GM12878 (cell line): ENCODE data around the gene CERKL. TPM values are rescaled to one million over a fixed set of nuclear protein-coding genes. Genes with fewer than 3 reads are reported as not detected.

Experiments
- ATAC-seq: fragments of 200-7000 bp; cut with Tn5 transposase; 3 replicates; pipeline ENCODE4 v1.9.1; 2020; ENCODE audit warnings: mild to moderate bottlenecking, moderate library complexity
- BruUV-seq: library from RNA; stranded (reverse); fragments of 400-500 nt; replicated peaks from 2 replicates; lab custom pipeline; 2021; lab: Mats Ljungman, UMichigan
- CTCF ChIA-PET: fragments of 300-600 bp; sonication (Branson Sonifier 250); formaldehyde crosslinking; extraction: SDS; loops from one replicate; lab custom pipeline; 2021; ENCODE audit warnings: inconsistent platforms; lab: Yijun Ruan, JAX
- POLR2A ChIA-PET: fragments of 350-600 bp; formaldehyde crosslinking; extraction: SDS; loops from one replicate; lab custom pipeline; 2021; ENCODE audit warnings: inconsistent platforms; lab: Charles Lee
- RAD21 ChIA-PET: fragments of 300-600 bp; sonication (Branson Sonifier 250); formaldehyde crosslinking; loops from one replicate; lab custom pipeline; 2023; ENCODE audit warnings: antibody characterized with exemption; ENCODE audit not compliant: unreplicated experiment; lab: Charles Lee
- SMC1A ChIA-PET: fragments of 300-600 bp; sonication (Branson Sonifier 250); formaldehyde crosslinking; loops from one replicate; lab custom pipeline; 2023; ENCODE audit not compliant: unreplicated experiment, uncharacterized antibody; lab: Charles Lee
- DNase-seq: peaks from one replicate; pipeline ENCODE4 v3.0.0-alpha.2; 2011; ENCODE audit warnings: low read depth, low spot score
- FAIRE-seq: peaks from 3 replicates; lab custom pipeline; 2011; peaks lifted over from hg19 to GRCh38; lab: Jason Lieb, UNC
- H2AFZ ChIP-seq: 2 replicates; pipeline ENCODE4 v1.6.0; 2011; ENCODE audit warnings: low read depth, low read length, control low read depth; ENCODE audit not compliant: control insufficient read depth
- H3K27ac ChIP-seq: 2 replicates; pipeline ENCODE4 v1.5.1; 2011; ENCODE audit warnings: control low read depth; ENCODE audit not compliant: control insufficient read depth, insufficient read depth
- H3K27me3 ChIP-seq, 2 experiments: replicated peaks in 1 of 2; 2 replicates each; pipeline versions ENCODE4 v1.6.0 to v1.6.1; 2011; ENCODE audit warnings: low read length in 1 of 2; ENCODE audit not compliant: control insufficient read depth in 2 of 2, insufficient read depth in 2 of 2
- H3K36me3 ChIP-seq, 2 experiments: 2 replicates each; pipeline ENCODE4 v1.5.1; 2011; ENCODE audit warnings: low read length in 1 of 2; ENCODE audit not compliant: control insufficient read depth in 2 of 2, insufficient read depth in 2 of 2
- H3K4me1 ChIP-seq: 2 replicates; pipeline ENCODE4 v1.6.1; 2011; ENCODE audit warnings: mild to moderate bottlenecking, low read length, moderate library complexity, mixed read lengths; ENCODE audit not compliant: control insufficient read depth, insufficient read depth
- H3K4me2 ChIP-seq: 2 replicates; pipeline ENCODE4 v1.6.0; 2011; ENCODE audit warnings: control low read depth; ENCODE audit not compliant: control insufficient read depth, insufficient read depth
- H3K4me3 ChIP-seq: fragments of 200-600 bp; sonication (generic); 2 replicates; pipeline ENCODE4 v1.5.1; 2016
- H3K79me2 ChIP-seq: 2 replicates; pipeline ENCODE4 v1.6.0; 2011; ENCODE audit warnings: low read length; ENCODE audit not compliant: control insufficient read depth, insufficient read depth
- H3K9ac ChIP-seq: 2 replicates; pipeline ENCODE4 v1.8.0; 2011; ENCODE audit warnings: low read length, control low read depth, mixed read lengths; ENCODE audit not compliant: control insufficient read depth, insufficient read depth
- H3K9me3 ChIP-seq: replicated peaks from 3 replicates; pipeline ENCODE4 v1.5.1; 2011; ENCODE audit warnings: mild to moderate bottlenecking, low read length; ENCODE audit not compliant: control insufficient read depth, insufficient read depth
- H4K20me1 ChIP-seq: 2 replicates; pipeline ENCODE4 v1.6.0; 2011; ENCODE audit not compliant: control insufficient read depth, insufficient read depth
- ATF2 ChIP-seq: IDR thresholded peaks from 2 replicates; pipeline ENCODE4 v1.6.1; 2012; ENCODE audit warnings: low read length, inconsistent platforms
- ATF7 ChIP-seq: fragments of 450-650 bp; IDR thresholded peaks from 2 replicates; pipeline ENCODE4 v1.6.1; 2016; ENCODE audit warnings: low read depth, mild to moderate bottlenecking
- CEBPB ChIP-seq, 2 experiments: fragments of 150-350 bp in 1 of 2; IDR thresholded peaks; 2 replicates each; pipeline ENCODE4 v1.6.1; 2012 to 2014; ENCODE audit warnings: low read depth in 2 of 2, low read length in 2 of 2, borderline replicate concordance in 1 of 2, inconsistent platforms in 1 of 2
- CEBPZ ChIP-seq: fragments of 150-350 bp; IDR thresholded peaks from 2 replicates; pipeline ENCODE4 v1.6.1; 2016; ENCODE audit warnings: low read depth, low read length
- NFIC ChIP-seq: IDR thresholded peaks from 2 replicates; pipeline ENCODE4 v1.6.1; 2012; ENCODE audit warnings: low read depth, mild to moderate bottlenecking, inconsistent platforms, low read length, moderate library complexity
- TCF7 ChIP-seq: IDR thresholded peaks from 2 replicates; pipeline ENCODE4 v1.6.1; 2014; ENCODE audit warnings: antibody characterized with exemption, borderline replicate concordance
- WGBS: methylation state at CpG from one replicate; pipeline ENCODE4 v1.1.6; 2016; ENCODE audit warnings: low lambda C conversion rate; ENCODE audit not compliant: insufficient replicate concordance, insufficient coverage; ENCODE audit errors: missing lambda C conversion rate; 5-methylcytosine and 5-hydroxymethylcytosine counted together
- in situ Hi-C: fragments of 300-500 bp; cut with MboI; formaldehyde crosslinking; loops from 9 replicates; pipeline ENCODE4 v1.14.3; 2018; ENCODE audit warnings: mixed read lengths
- intact Hi-C: fragments of 100-400 bp; cut with micrococcal nuclease; formaldehyde crosslinking; loops from one replicate; pipeline ENCODE4 v1.14.2; 2022; ENCODE audit not compliant: unreplicated experiment
- polyA plus RNA-seq, 11 experiments: library from polyadenylated mRNA; depleted of rRNA in 4 of 11; unstranded in 6 of 11; stranded (reverse) in 5 of 11; fragments of >200 nt; fragmentation: Nextera tagmentation in 4 of 11; fragmentation: Illumina TruSeq in 1 of 11; extraction: Ambion mirVana in 4 of 11; extraction: Trizol in 1 of 11; gene quantifications; 1 replicate in 1 of 11; 2 replicates in 10 of 11; pipeline versions ENCODE4 v1.2.1 to v1.2.3, GENCODE V29; 2011 to 2016; ENCODE audit warnings: inconsistent platforms in 2 of 11, missing spikeins in 2 of 11, low read depth in 1 of 11
- total RNA-seq, 4 experiments: library from RNA; depleted of rRNA in 3 of 4; stranded (reverse); fragments of >200 nt in 3 of 4; fragmentation: Illumina TruSeq in 1 of 4; extraction: Trizol in 1 of 4; gene quantifications; 2 replicates each; pipeline versions ENCODE4 v1.2.1 to v1.2.3, GENCODE V29; 2013 to 2021

CERKL gene
- total and polyA plus RNA-seq, 10 of the 15 experiments (the other 5 are each of a cell fraction or from before 2014, with no cell fraction given), result 0.05 to 23.0 (median 6.0) TPM; not detected in 2

GRCh38 chr2:181605889-181606837, 50.7 kb downstream of the CERKL start:
- no peak overlapping the region for H3K4me2 ChIP-seq
- no peak overlapping the region for H2AFZ ChIP-seq
- ATAC-seq, result no peak
- no peaks in the 10 kb centered on the region for H4K20me1 ChIP-seq
- DNase-seq, result no peak
- intact Hi-C loops (no loop called here), in situ Hi-C loops (no loop called here)
- RAD21 ChIA-PET, result no interaction called here
- POLR2A ChIA-PET, result no interaction called here
- no peak for FAIRE-seq
- H3K9ac ChIP-seq, result no peak overlapping the region
- H3K9me3 ChIP-seq, result no peaks in the 10 kb centered on the region
- CTCF ChIA-PET, result interaction anchor here (1.4 to 1.7 kb wide), 2 partner anchors 25 to 33 kb away, joined by 3 to 7 read pairs; no protein-coding TSS in a partner anchor
- SMC1A ChIA-PET, result interaction anchor here (0.5 kb wide), 1 partner anchor 19 kb away, joined by 3 read pairs; no protein-coding TSS in a partner anchor
- no peaks in the 10 kb centered on the region for H3K79me2 ChIP-seq
- H3K36me3 ChIP-seq, result no peaks in the 10 kb centered on the region
- H3K4me3 ChIP-seq, result no peak overlapping the region
- H3K27ac ChIP-seq, result no peak overlapping the region
- 18% methylated on average over 3 of the region's 3 CpGs for WGBS
- H3K4me1 ChIP-seq, result no peaks in the 10 kb centered on the region
- BruUV-seq, result no TSS peak
- TF ChIP-seq ATF2 (no peak), TCF7 (no peak), CEBPZ (no peak), NFIC (no peak), CEBPB (IDR thresholded peaks at IDR 0.05; ENCODE audit: borderline replicate concordance in 1 of 2, low read depth in 2 of 2, low read length in 2 of 2) (no peak), ATF7 (no peak)
- TF ChIP-seq, all 136 proteins: peak for 0
- no peaks in the 10 kb centered on the region for H3K27me3 ChIP-seq
